T-helper 2 cell treated with Interferon-gamma antibody and Interleukin-4, amounts not matched to agents 100 ng/mL and 5 ng/mL, for 36 hours (primary cell): ENCODE measurements around the gene ERGIC1. TPM values are rescaled to one million over a fixed set of nuclear protein-coding genes. Genes with fewer than 3 reads are reported as not detected.
"Not testable (repeated sequence)": the region's sequence is repeated elsewhere in the genome, so short reads cannot be mapped to it uniquely, and the experiment has no call there.

Experiments
- intact Hi-C: fragments of 100-400 bp; cut with micrococcal nuclease; formaldehyde crosslinking; loops from one replicate; pipeline ENCODE4 v1.15.1; 2023
- total RNA-seq: library from RNA; stranded (reverse); gene quantifications from 2 replicates; pipeline ENCODE4 v1.2.3, GENCODE V29; 2022

The ERGIC1 gene
- total RNA-seq, 1 donor from 2014 or later: 41.3 TPM

- intact Hi-C loops: no loop called here
Measured at GRCh38 chr5:172877466-172878260, 43.6 kb downstream of the ERGIC1 start.

DNA sequence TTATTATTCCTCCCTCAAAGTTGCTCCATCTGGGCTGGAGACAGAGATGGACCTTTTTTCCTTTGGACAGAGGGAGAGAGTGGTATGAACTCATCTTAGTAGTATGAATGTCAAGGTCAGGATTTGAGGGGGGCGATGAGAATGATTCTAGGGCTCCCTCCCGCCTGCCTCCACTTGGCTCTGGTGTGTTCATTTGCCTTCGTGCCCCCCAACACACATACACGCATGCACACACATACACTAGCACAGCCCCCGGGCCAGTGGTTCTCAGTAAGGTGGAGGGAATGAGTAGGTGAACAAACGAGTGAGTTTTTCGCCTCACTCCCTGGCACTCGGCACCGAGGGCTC, 44.5 kb downstream of the ERGIC1 start:
- intact Hi-C loops: no loop called here

DNA sequence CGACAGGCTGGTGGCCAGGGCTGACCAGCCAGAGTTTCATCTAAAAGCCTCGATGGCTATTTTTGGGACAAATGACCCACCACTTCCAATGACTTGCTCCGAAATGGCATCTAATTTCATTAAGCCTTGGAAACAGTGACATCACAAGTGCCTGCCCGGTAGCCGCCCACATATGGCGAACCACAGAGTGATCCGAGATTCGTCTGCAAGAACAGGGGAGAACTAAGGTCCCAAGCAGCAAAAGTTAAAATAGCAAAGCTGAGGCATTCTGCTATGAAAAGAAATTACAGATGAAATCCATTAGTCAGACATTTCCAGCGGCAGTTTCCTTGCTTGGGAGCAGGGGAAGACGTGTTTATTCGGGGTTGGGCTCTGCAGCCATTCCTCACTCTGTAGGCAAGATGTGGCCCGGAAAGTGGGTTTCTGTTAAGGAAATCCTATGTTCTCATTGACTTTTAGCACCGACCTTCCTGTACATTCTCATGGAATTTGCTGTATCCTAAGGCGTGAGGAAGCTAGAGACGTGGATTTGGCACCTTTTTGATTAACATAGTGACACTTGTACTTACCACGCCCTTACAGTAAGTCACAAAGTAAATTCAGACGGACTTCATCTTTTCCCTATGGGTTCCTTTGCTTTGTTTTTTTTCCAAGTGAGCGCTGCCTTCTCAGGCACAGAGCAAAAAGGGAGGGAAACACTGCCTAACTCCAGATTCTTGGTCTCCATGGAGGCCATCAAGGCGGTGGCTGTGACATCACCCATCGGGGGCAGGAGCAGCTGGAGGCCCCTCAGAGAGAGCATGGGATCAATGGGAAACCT, 45.1 kb downstream of the ERGIC1 start:
- intact Hi-C loops: no loop called here

GRCh38 chr5:172881691-172882370, 47.8 kb downstream of the ERGIC1 start:
- intact Hi-C loops: no loop called here

GRCh38 chr5:172883066-172883465, 49.0 kb downstream of the ERGIC1 start:
- intact Hi-C loops: no loop called here

GRCh38 chr5:172885597-172886340, 51.7 kb downstream of the ERGIC1 start:
- intact Hi-C loops: no loop called here

DNA sequence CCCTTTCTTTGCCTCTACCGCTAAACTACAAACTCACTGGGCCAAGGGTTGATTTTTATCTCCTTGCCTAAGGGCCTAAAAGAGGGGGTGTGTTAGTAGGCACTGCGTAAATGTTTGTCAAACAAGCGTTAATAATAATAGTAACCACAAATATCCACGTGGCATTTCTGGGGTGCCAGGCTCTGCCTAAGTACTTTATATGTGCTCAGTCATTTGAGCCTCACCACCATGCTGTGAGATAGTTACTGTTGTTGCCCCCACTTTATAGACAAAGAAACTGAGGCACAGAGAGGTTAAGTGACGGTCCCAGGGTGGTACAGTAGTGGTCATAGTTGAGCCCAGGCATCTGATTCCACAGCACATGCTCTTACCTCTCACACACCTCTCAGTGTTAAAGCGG, 52.4 kb downstream of the ERGIC1 start:
- intact Hi-C loops: no loop called here

- intact Hi-C loops: no loop called here
Measured at GRCh38 chr5:172886974-172887501, 53.0 kb downstream of the ERGIC1 start.

GRCh38 chr5:172887692-172888091, 53.6 kb downstream of the ERGIC1 start:
- intact Hi-C loops: no loop called here

GRCh38 chr5:172890659-172891058, 56.6 kb downstream of the ERGIC1 start:
- intact Hi-C loops: no loop called here

- intact Hi-C loops: no loop called here
Measured at GRCh38 chr5:172891716-172892421, 57.8 kb downstream of the ERGIC1 start.

DNA sequence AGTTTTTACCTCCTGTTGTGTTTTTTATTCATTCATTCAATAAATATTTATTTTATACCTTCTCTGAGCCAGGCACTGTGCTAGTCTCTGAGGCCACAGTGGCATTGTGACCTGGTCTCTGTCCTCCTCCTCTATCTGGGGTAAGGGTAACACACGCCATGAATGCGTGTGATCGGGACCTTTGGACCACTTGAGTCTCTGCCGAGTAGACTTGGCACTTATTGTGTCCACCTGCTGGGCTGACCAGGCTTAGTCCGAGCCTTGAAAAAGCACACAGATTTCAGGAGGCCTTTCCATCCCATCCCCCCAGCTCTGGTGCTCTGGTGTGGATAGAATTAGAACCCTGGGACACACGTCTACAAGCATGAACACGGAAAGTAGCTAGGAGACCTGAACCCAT, 58.7 kb downstream of the ERGIC1 start:
- intact Hi-C loops: no loop called here

DNA sequence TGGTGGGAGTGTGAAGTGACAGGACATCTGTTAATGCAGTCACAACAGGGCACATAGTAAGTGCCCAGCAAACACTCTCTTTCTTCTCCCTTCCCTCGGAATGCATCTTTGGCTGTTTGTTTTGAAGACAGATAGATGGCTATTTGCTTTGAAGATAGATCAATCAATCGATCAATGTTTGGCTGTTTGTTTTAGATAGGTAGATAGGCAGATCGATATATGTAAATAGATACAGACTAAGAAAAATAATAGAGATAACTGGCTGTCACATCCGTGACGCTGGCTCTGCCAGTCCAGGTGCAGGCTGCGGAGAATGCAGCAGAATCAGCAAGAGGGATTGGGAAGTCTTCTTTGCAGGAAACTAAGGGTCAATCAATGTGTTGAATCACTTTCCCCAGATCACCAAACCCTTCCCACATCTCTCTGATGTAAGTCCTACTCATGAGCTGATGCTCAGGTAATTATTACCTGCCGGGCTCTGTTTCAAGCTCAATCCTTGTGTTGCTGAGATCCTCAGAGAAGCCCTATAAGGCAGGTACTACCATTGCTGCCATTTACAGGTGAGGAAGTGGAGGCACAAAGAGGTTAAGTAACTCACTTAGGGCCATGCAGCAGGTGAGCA, 60.8 kb downstream of the ERGIC1 start:
- intact Hi-C loops: no loop called here

DNA sequence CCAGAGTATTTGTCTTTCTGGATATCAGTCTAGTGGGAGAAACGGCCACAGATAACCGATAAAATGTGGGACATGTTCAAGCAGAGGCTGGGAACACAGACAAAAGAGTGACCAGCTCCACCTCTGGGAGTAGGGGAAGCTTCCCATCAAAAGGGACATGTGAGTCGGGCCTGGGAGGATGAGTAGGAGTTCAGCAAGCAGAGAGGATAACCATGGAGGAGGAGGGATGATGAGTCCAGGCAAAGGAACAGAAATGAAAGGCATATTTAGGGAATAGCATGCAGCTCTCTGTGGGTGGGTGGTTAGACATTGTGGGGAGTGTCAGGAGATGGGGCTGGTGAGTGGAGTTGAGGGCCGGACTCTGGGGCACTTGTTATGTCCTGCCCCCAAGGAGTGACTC, 61.5 kb downstream of the ERGIC1 start:
- intact Hi-C loops: no loop called here

DNA sequence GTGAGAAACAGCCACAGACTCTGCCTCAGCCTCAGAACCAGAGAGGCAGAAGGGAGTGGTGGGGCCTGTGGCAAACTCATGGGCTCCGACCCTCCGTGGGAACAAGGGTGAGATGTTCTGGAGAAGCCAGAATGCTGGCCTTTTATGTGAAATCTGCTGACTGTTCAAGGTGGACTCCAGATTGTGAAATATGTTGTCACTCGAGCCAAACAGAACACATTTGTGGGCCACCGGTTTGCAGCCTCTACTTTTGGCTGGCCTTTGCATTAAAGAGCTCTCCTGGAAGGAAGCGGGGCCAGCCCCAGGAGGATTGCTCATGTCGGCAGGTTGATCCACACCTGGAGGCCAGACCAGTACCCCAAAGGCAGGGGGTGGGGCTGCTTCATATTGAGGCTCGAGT, 62.4 kb downstream of the ERGIC1 start:
- intact Hi-C loops: no loop called here

DNA sequence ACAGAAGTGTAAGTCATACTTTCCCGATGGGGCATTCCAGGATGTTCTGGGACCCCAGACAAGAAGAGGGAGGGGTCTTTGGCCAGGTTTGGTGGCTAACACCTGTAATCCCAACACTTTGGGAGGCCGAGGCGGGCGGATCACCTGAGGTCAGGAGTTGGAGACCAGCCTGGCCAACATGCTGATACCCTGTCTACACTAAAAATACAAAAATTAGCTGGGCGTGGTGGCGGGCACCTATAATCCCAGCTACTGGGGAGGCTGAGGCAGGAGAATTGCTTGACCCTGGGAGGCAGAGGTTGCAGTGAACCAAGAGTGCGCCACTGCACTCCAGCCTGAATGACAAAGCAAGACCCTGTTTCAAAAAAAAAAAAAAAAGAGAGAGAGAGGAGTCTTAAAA, 63.0 kb downstream of the ERGIC1 start:
- intact Hi-C loops: not testable (repeated sequence)

- intact Hi-C loops: no loop called here
Measured at GRCh38 chr5:172897481-172898217, 63.6 kb downstream of the ERGIC1 start.

GRCh38 chr5:172898218-172898842, 64.3 kb downstream of the ERGIC1 start:
- intact Hi-C loops: no loop called here

DNA sequence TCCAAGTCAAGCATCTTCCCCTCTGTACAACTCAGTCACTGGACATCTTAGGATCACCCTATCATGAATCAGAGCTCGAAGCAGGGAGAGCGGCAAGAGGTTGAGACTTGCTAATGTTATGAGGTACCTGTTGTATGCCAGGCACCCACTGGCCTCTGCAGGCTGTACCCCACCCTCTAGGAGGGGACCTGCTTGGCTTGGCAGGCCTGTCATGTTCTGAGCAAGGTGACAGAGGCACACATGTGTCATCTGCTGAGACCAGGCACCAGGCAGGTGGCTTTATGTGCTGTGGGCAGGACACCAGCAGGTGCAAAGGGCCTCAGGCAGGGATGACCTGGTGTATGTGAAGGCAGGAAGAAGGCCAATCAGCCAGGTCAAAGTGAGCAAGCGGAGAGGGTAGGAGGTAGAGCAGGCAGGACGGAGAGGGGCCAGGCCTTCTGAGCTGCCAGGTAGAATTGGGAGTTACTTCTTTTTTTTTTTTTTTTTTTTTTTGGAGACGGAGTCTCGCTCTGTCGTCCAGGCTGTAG, 64.9 kb downstream of the ERGIC1 start:
- intact Hi-C loops: no loop called here
